Heart right ventricle (tissue), 16 donors: ENCODE results near the gene SLC36A4. TPM values are rescaled to one million over a fixed set of nuclear protein-coding genes. Genes with fewer than 3 reads are reported as not detected.

Source experiments
- ATAC-seq, 8 donors: fragments of 200-7000 bp; cut with Tn5 transposase; one replicate each; pipeline ENCODE4 v1.9.1; 2020; ENCODE audit warnings: mild to moderate bottlenecking in 8 of 8, moderate library complexity in 8 of 8, moderate number of reproducible peaks in 1 of 8
- DNase-seq, 2 donors: peaks; one replicate each; pipeline ENCODE4 v3.0.0-alpha.2; 2020
- H3K27ac ChIP-seq, 10 donors: fragments of 200-600 bp; sonication (generic) in 2 of 10; one replicate each; pipeline versions ENCODE4 v1.5.0 to v1.8.0; 2020 to 2022; ENCODE audit warnings: mild to moderate bottlenecking in 3 of 10
- H3K27me3 ChIP-seq, 7 donors: fragments of 200-600 bp; one replicate each; pipeline ENCODE4 v1.8.0; 2021 to 2022; ENCODE audit warnings: mild to moderate bottlenecking in 2 of 7
- H3K36me3 ChIP-seq, 9 donors: fragments of 200-600 bp; sonication (generic) in 1 of 9; one replicate each; pipeline versions ENCODE4 v1.5.0 to v1.8.0; 2020 to 2022; ENCODE audit warnings: mild to moderate bottlenecking in 2 of 9
- H3K4me1 ChIP-seq, 9 donors: fragments of 200-600 bp; sonication (generic) in 1 of 9; one replicate each; pipeline versions ENCODE4 v1.5.0 to v1.8.0; 2020 to 2022; ENCODE audit warnings: mild to moderate bottlenecking in 4 of 9
- H3K4me3 ChIP-seq, 10 donors: fragments of 200-600 bp; sonication (generic) in 2 of 10; one replicate each; pipeline versions ENCODE4 v1.5.0 to v1.8.0; 2020 to 2022; ENCODE audit warnings: mild to moderate bottlenecking in 7 of 10, moderate library complexity in 2 of 10
- H3K9me3 ChIP-seq, 11 donors: fragments of 200-600 bp in 10 of 11; sonication (generic) in 2 of 11; one replicate each; pipeline versions ENCODE4 v1.5.0 to v1.8.0; 2013 to 2022; ENCODE audit warnings: mild to moderate bottlenecking in 2 of 11, control low read depth in 1 of 11, moderate library complexity in 1 of 11
- CTCF ChIP-seq, 9 donors: fragments of 200-600 bp; sonication (generic) in 2 of 9; IDR thresholded peaks; one replicate each; pipeline versions ENCODE4 v1.5.0 to v1.8.0; 2021 to 2022; ENCODE audit warnings: antibody characterized with exemption in 9 of 9, mild to moderate bottlenecking in 5 of 9, moderate library complexity in 1 of 9
- WGBS, 2 donors: extraction: QIAGEN DNeasy Blood & Tissue Kit; methylation state at CpG; one replicate each; pipeline ENCODE4 v1.1.7; 2013; ENCODE audit warnings: inconsistent platforms in 1 of 2; 5-methylcytosine and 5-hydroxymethylcytosine counted together
- intact Hi-C, 10 donors: fragments of 100-400 bp; cut with DNase I; formaldehyde crosslinking; loops; one replicate each; pipeline versions ENCODE4 v1.11.1 to v1.14.2; 2022
- polyA plus RNA-seq, 2 donors: library from polyadenylated mRNA; stranded (reverse); fragments of 200-250 nt; gene quantifications; one replicate each; pipeline ENCODE4 v1.2.3, GENCODE V29; 2013
- total RNA-seq, 10 donors: library from RNA; stranded (reverse); fragmentation: NEBNext Ultra II Directional in 3 of 10; extraction: Animal tissue kit (Norgen Biotek cat#: 25700) in 3 of 10; gene quantifications; one replicate each; pipeline versions ENCODE4 v1.2.1 to v1.2.4, GENCODE V29; 2021 to 2023
- donor health status: Arrhythmogenic right ventricular cardiomyopathy.
- donor health status: ischemic (EF 13 %, LVEDD 7.1; RV severe dilation, severe dysfunction).
- donor health status: healthy with polysubstance abuse.
- donor health status: DM: no; HTN: yes; CAD: no.
- donor health status: DM: no; HTN: no; CAD: no.
- donor health status: ischemic (EF 25% LVEDD 6.9; RV normal size, moderate dysfunction).
- donor health status: ischemic (EF 25% LVEDD 5.7; RV mildly dilated, moderate dysfunction).
- donor health status: healthy.
- donor health status: DM: yes; HTN: yes; CAD: no.
- donor health status: Ischemic cardiomyopathy.
- donor health status: ischemic (EF 35%, LVEDD 5.7; RV mildly dilated, moderate dysfunction).
- donor health status: nonischemic (EF 11% LVEDD 7.7; RV severe dilation, severe dysfunction).
- donor health status: DM: yes; HTN: yes; CAD: no.
- donor health status: PGD.
- donor health status: ischemic (EF 29% LVEDD 5.4; RV normal size, mild dysfunction).
- donor health status: nonischemic (EF 23%, LVEDD 6.1; RV moderate dilation, normal function).

SLC36A4 gene
- total and polyA plus RNA-seq, 12 donors, result 3.1 to 11.4 (median 7.1) TPM

- peaks cover 0 to 79% (median 13%) of the 10 kb centered on the region in 9 donors for H3K36me3 ChIP-seq
Observed at GRCh38 chr11:93160156-93160555, 37.6 kb downstream of the SLC36A4 start.

GRCh38 chr11:93159721-93160120, 38.1 kb downstream of the SLC36A4 start:
- intact Hi-C loops, result loop anchor here in 1 of 10 donors (10.0 kb wide), 1 partner anchor 635 kb away; no protein-coding TSS in a partner anchor
- H3K27ac ChIP-seq, result no peak overlapping the region
- peaks cover 0 to 11% (median 0%) of the 10 kb centered on the region in 11 donors for H3K9me3 ChIP-seq
- H3K4me3 ChIP-seq, result no peak overlapping the region
- H3K4me1 ChIP-seq, result peaks cover 0 to 5% (median 0%) of the 10 kb centered on the region in 9 donors
- peaks cover 0 to 78% (median 13%) of the 10 kb centered on the region in 9 donors for H3K36me3 ChIP-seq
- ATAC-seq, result no peak
- WGBS, 2 donors, result 75 to 77% methylated on average over 2 of the region's 2 CpGs
- no peak for DNase-seq
- no peaks in the 10 kb centered on the region for H3K27me3 ChIP-seq
- TF ChIP-seq CTCF (IDR thresholded peaks at IDR 0.05), result no peak

More at GRCh38 chr11:93160156-93160555, 37.6 kb downstream of the SLC36A4 start:
- no peak for ATAC-seq
- peaks cover 0 to 5% (median 0%) of the 10 kb centered on the region in 9 donors for H3K4me1 ChIP-seq
- no peak overlapping the region for H3K27ac ChIP-seq
- DNase-seq, result no peak
- TF ChIP-seq CTCF (IDR thresholded peaks at IDR 0.05), result no peak
- no peaks in the 10 kb centered on the region for H3K27me3 ChIP-seq
- peaks cover 0 to 11% (median 0%) of the 10 kb centered on the region in 11 donors for H3K9me3 ChIP-seq
- H3K4me3 ChIP-seq, result no peak overlapping the region
- intact Hi-C loops, result loop anchor here in 1 of 10 donors (10.0 kb wide), 1 partner anchor 635 kb away; no protein-coding TSS in a partner anchor

- no peaks in the 10 kb centered on the region for H3K27me3 ChIP-seq
- WGBS, 2 donors, result 98 to 99% methylated on average over 3 of the region's 3 CpGs
- H3K27ac ChIP-seq, result no peak overlapping the region
- ATAC-seq, result no peak
- peaks cover 0 to 57% (median 0%) of the 10 kb centered on the region in 9 donors for H3K36me3 ChIP-seq
- DNase-seq, result no peak
- intact Hi-C loops, result no loop called here
- TF ChIP-seq CTCF (IDR thresholded peaks at IDR 0.05), result no peak
- H3K9me3 ChIP-seq, result peaks cover 0 to 11% (median 0%) of the 10 kb centered on the region in 11 donors
- peaks cover 0 to 5% (median 0%) of the 10 kb centered on the region in 9 donors for H3K4me1 ChIP-seq
- no peak overlapping the region for H3K4me3 ChIP-seq
Observed at GRCh38 chr11:93155738-93156137, 42.1 kb downstream of the SLC36A4 start.

GRCh38 chr11:93145390-93145915, 52.3 kb downstream of the SLC36A4 start:
- no peak for TF ChIP-seq CTCF (IDR thresholded peaks at IDR 0.05)
- Histone ChIP-seq H3K36me3 (peaks cover 0 to 21% (median 0%) of the 10 kb centered on the region in 9 donors), H3K4me3 (no peak overlapping the region), H3K27ac (no peak overlapping the region), H3K4me1 (no peaks in the 10 kb centered on the region), H3K9me3 (no peaks in the 10 kb centered on the region), H3K27me3 (no peaks in the 10 kb centered on the region)
- intact Hi-C loops, result no loop called here
- 82 to 86% methylated on average over 6 of the region's 6 CpGs for WGBS, 2 donors
- ATAC-seq (no peak), DNase-seq (no peak)
